HL-60 (cell line): ENCODE results near the gene PLEKHG1.

Experiments
- DNase-seq, 2 experiments: peaks; one replicate each; pipeline ENCODE4 v3.0.0-alpha.2; 2010 to 2020; ENCODE audit warnings: low read depth in 1 of 2, low spot score in 1 of 2
- H3K27ac ChIP-seq: fragments of 250-450 bp; sonication (Bioruptor Pico); replicated peaks from 2 replicates; pipeline ENCODE4 v1.5.1; 2020; ENCODE audit warnings: mild to moderate bottlenecking, moderate library complexity
- H3K27me3 ChIP-seq: fragments of 250-450 bp; sonication (Bioruptor Pico); 2 replicates; pipeline ENCODE4 v1.5.1; 2021; ENCODE audit warnings: mild to moderate bottlenecking, moderate library complexity; ENCODE audit not compliant: insufficient read depth, poor library complexity, severe bottlenecking
- H3K4me3 ChIP-seq: replicated peaks from 2 replicates; pipeline ENCODE4 v1.5.1; 2011; ENCODE audit warnings: mild to moderate bottlenecking, control low read depth, low read length; ENCODE audit not compliant: insufficient read depth
- CTCF ChIP-seq: IDR thresholded peaks from one replicate; pipeline ENCODE4 v1.5.1; 2011; ENCODE audit warnings: low read length, control low read depth, inconsistent platforms; ENCODE audit not compliant: insufficient read depth
- GABPA ChIP-seq: IDR thresholded peaks from 2 replicates; pipeline ENCODE4 v1.6.1; 2012; ENCODE audit warnings: low read depth
- POLR2AphosphoS5 ChIP-seq: IDR thresholded peaks from 2 replicates; pipeline ENCODE4 v1.6.1; 2012; ENCODE audit warnings: low read depth
- SPI1 ChIP-seq: IDR thresholded peaks from 2 replicates; pipeline ENCODE4 v1.6.1; 2012; ENCODE audit warnings: low read depth, mild to moderate bottlenecking, borderline replicate concordance
- TF ChIP-seq, protein P1 (sequence below): IDR thresholded peaks from 2 replicates; pipeline ENCODE4 v1.6.1; 2012; ENCODE audit warnings: low read depth; ENCODE audit not compliant: insufficient replicate concordance

The PLEKHG1 gene

GRCh38 chr6:150600010-150600300 is 270 bp downstream of the PLEKHG1 start:
- no peak for TF ChIP-seq GABPA
- TF ChIP-seq POLR2AphosphoS5, result no peak
- no peak for TF ChIP-seq CTCF
- TF ChIP-seq, protein P1, sequence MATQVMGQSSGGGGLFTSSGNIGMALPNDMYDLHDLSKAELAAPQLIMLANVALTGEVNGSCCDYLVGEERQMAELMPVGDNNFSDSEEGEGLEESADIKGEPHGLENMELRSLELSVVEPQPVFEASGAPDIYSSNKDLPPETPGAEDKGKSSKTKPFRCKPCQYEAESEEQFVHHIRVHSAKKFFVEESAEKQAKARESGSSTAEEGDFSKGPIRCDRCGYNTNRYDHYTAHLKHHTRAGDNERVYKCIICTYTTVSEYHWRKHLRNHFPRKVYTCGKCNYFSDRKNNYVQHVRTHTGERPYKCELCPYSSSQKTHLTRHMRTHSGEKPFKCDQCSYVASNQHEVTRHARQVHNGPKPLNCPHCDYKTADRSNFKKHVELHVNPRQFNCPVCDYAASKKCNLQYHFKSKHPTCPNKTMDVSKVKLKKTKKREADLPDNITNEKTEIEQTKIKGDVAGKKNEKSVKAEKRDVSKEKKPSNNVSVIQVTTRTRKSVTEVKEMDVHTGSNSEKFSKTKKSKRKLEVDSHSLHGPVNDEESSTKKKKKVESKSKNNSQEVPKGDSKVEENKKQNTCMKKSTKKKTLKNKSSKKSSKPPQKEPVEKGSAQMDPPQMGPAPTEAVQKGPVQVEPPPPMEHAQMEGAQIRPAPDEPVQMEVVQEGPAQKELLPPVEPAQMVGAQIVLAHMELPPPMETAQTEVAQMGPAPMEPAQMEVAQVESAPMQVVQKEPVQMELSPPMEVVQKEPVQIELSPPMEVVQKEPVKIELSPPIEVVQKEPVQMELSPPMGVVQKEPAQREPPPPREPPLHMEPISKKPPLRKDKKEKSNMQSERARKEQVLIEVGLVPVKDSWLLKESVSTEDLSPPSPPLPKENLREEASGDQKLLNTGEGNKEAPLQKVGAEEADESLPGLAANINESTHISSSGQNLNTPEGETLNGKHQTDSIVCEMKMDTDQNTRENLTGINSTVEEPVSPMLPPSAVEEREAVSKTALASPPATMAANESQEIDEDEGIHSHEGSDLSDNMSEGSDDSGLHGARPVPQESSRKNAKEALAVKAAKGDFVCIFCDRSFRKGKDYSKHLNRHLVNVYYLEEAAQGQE, result no peak
- no peak for TF ChIP-seq SPI1
- Histone ChIP-seq H3K4me3 (no peak overlapping the region), H3K27ac (no peak overlapping the region), H3K27me3 (peaks cover 40% of the 10 kb centered on the region)
- no peak for DNase-seq

DNA sequence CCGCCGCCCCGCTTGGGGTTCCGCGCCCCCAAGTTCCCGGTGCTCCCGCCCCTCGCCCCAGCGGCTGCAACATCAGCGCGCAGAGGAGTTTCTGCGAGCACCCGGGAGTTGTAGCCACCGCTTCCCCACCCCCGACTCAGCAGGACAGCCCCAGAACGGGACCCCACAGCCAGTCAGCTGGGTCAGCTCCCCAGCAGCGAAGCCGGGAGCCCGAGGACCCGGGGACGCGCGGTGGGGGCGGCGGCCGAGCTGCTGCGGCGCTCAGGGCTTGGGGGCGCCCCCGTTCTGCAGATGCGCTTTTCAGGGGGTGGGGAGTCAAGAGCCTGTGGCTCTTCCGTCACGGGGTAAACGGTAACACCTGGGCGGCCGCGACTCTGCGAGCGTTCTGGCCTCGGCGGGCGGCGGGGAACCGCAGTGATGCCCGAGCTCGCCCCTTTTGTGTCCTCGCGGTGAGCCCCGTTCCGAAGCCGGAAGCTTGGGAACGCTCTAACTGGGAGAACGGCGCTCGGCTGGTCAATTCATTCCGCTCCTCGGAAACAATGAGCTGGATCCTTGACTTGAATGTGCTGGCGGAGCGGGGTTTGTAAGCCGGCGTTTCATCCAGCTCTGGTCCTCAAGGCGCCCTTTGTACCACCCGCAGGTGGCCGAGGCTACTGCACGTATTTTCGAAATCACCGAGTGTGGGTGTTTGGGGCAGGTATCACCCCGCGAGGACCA is 774 bp downstream of the PLEKHG1 start:
- DNase-seq, result peak in 1 of 2 experiments; percentile 16
- Histone ChIP-seq H3K27ac (no peak overlapping the region), H3K4me3 (no peak overlapping the region), H3K27me3 (peaks cover 40% of the 10 kb centered on the region)
- TF ChIP-seq GABPA (no peak), SPI1 (no peak), POLR2AphosphoS5 (no peak), CTCF (no peak)
- TF ChIP-seq, protein P1, result no peak

DNA sequence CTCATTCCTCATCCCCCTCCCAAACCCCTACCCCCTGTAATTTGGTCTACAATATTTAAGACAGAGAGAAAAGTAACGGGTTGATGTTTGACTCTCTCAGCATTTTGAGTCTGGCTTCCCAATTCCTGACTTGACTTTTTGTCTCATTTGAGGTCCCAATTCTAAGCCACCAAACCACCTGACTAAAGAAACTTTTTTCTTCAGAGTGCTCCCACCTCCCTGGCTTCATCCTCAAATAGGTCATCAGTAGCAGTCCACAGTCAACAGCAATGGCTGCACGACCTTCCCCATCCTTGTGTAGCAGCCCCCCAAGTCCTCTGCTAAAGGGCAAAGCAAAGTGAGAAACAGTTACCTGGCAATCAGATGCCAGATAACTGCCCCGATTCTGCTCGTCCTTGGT is 1.8 kb downstream of the PLEKHG1 start:
- peaks cover 36% of the 10 kb centered on the region for H3K27me3 ChIP-seq
- no peak for DNase-seq
- no peak for TF ChIP-seq POLR2AphosphoS5
- no peak for TF ChIP-seq GABPA
- no peak for TF ChIP-seq SPI1
- no peak for TF ChIP-seq CTCF
- TF ChIP-seq, protein P1, result no peak
- H3K4me3 ChIP-seq, result no peak overlapping the region
- H3K27ac ChIP-seq, result no peak overlapping the region
